SK-N-DZ (cell line): ENCODE data around the gene ANKUB1.

Source experiments
- DNase-seq: peaks from one replicate; pipeline ENCODE4 v3.0.0-alpha.2; 2015; ENCODE audit warnings: low spot score

The ANKUB1 gene

GRCh38 chr3:149810846-149811245 lies 18.5 kb upstream of the ANKUB1 start:
- DNase-seq: no peak

DNA sequence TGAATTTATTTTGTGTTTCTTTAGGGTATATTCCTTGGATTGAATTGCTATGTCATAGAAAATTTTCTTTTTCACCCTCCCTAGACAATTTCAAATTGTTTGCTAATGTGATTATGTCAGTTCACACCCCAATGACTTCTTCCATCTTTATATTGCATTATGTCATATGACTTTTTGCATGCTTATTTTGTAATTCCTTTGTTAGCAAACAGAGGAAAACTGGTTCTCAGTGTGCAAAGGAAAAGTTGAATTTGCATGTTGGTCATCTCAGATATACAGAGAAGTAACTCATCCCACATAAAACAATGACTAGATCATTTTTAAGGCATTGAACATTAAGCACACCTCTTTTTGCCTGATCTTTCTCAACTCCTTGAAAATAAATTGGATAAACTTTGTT lies 17.3 kb upstream of the ANKUB1 start:
- no peak for DNase-seq

DNA sequence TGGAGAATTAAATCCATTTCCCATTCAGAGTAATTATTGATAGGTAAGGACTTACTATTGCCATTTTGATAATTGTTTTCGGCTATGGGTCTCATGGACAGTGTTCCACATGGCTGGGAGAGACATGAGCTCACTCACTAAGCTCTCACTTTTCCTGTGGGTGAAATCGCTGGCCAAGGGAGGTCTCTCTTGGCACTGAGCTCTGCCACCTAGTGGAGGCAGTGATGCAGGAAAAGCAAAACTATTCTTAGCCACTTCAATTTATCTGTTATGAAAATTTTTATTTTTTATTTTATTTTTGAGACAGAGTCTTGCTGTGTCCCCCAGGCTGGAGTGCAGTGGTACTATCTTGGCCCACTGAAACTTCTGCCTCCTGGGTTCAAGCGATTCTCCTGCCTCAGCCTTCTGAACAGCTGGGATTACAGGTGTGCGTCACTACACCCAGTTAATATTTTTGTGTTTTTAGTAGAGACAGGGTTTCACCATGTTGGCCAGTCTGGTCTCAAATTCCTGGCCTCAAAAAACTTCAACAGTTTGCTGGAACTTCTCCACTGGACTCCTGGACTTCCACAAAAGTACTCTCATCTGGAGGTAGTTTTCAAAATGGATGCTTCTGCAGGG lies 16.0 kb upstream of the ANKUB1 start:
- DNase-seq: peak; percentile 69

GRCh38 chr3:149806171-149806778 lies 13.9 kb upstream of the ANKUB1 start:
- DNase-seq: no peak

DNA sequence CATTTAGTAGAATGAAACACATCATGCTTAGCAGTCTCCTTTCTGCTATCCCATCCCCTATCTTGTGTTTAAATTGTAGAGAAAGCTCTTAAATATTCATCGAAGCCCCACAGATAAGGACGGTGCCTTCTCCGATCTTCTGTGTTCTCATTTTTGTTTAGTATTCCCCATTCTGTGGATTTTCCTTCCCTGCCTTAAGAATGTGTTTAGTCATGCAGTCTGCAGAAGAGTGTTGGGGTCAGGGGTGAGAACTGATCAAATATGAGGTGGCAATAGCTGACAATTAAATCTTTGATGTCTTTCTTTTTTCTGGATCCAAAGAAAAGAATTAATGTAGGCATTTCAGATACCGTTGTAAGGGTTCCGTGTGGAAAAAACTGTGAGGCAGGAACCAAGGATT lies 9.3 kb upstream of the ANKUB1 start:
- DNase-seq: no peak

DNA sequence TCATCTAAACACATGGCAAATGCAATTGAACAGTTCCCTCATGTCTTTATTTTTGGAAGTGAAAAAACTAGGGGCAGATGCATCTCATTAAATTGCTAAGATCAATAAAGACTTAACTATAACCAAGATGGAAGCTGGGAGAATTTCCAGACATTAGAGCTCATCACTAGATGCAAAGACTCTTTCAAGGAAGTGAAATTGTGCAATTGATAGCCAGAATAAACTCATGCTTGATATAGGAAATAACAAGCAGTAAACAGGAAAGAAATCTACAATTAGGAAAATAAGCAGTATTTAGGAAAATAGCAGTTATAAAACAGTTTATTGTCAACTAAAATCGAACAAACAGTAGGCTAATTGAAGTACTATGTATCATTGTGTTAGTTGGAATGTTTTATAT lies 8.8 kb upstream of the ANKUB1 start:
- no peak for DNase-seq

GRCh38 chr3:149800693-149801092 lies 8.3 kb upstream of the ANKUB1 start:
- DNase-seq: no peak

- no peak for DNase-seq
Observed at GRCh38 chr3:149796026-149796425, 3.7 kb upstream of the ANKUB1 start.

DNA sequence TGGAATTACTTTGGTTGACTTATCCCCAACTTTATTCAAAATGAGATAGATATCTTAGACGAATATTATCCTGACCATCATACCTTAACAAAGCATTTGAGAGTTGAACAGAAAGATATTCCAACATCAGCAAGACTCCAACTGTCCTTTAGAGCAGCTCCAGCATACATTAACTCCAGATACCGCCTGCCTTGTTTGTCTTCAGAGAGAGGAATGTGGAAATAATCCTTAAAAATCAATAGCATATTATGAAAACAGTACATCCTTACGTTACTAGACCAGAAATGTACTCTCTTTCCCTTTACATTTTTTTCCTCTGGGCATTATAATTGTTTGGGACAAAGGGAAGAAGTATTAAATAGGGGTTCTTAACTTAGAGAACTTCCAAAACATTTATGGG lies 1.7 kb downstream of the ANKUB1 start:
- no peak for DNase-seq

DNA sequence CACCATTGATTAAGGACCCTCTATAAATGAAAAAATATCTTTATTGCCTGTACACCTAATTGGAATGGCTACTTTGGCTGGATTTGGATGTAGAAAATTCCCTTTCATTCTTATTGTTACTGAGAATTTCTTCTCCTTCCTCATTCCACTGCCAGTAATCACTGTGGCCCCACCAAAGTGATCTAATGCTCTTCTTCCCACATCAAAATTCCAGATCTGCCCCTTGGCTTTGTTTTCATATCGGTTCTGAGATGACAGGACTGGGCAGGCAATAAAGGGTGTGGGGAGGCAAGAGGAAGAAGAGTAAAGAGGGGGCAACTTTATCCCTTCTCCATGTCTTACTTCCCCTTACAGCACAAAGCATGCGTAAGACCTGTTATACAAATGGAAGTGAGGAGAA lies 2.1 kb downstream of the ANKUB1 start:
- DNase-seq: no peak

DNA sequence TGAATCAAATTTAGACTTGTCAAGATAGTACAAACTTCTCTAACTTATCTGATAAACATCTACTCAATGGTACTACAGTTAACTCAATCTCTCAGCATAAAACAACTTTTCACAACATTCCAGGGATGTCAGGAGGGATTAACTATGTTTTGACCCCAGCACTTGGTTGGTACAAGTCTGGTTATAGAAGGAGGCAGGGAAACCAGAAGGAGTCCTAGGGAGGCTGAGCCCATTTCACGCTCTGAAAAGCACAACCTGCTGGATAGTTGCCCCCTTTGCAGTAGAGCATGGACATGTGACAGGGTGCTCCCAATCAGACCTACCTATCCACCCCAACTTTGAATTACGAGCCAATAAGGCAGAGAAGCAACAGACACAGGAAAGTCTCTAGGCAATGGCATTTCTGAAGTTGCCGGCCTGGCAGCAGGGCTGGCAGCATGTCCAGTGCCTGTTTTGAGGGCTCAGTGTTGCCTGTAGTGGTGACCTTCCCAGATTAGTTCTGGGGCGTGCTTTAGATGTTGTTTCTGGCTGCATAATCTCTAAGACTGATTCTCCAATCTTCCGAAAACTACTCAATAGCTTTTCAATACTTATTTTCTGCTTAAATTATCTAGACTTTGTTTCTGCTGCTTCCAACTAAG lies 8.2 kb downstream of the ANKUB1 start:
- no peak for DNase-seq

- no peak for DNase-seq
Observed at GRCh38 chr3:149783576-149783975, 8.8 kb downstream of the ANKUB1 start.

DNA sequence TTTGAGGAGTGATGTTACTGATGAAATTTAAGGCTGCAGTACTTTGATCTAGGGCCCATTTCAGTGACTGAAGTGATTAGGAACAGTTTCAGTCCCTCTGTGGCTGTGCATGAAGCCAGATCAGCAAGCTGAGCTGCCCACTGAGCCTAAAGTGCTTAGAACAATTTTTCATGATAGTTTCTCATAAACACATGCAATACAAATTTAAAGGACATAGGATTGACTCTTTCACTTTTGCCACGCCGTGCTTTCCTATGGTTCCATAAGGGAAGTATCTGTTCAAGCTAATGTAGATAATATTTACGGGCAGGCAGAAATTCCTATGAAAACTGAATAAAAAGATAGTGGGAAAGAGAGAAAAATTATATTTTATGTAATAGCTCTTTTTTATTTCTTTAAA lies 10.6 kb downstream of the ANKUB1 start:
- no peak for DNase-seq

DNA sequence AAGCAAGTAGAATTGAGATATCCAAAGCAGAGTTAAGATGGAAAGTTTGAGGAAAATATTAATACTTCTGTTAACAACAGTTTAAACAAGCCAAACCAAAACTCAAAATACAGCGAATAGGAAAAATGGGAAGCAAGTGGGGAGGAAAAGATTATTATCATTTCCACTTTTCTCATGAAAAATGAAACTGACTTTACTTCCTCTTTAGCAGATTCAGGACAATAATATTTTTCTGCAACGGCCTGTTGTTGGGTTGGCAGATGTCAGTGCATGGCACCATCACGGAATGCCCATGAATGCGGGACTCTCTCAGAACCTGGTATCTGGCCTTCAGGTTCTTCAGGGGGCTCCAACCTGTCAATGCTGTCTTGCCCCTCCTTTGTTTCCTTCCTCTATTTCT lies 11.1 kb downstream of the ANKUB1 start:
- DNase-seq: no peak

- no peak for DNase-seq
Observed at GRCh38 chr3:149777414-149778214, 14.7 kb downstream of the ANKUB1 start.

- no peak for DNase-seq
Observed at GRCh38 chr3:149776170-149776569, 16.2 kb downstream of the ANKUB1 start.

GRCh38 chr3:149772861-149773260 lies 19.5 kb downstream of the ANKUB1 start:
- no peak for DNase-seq

DNA sequence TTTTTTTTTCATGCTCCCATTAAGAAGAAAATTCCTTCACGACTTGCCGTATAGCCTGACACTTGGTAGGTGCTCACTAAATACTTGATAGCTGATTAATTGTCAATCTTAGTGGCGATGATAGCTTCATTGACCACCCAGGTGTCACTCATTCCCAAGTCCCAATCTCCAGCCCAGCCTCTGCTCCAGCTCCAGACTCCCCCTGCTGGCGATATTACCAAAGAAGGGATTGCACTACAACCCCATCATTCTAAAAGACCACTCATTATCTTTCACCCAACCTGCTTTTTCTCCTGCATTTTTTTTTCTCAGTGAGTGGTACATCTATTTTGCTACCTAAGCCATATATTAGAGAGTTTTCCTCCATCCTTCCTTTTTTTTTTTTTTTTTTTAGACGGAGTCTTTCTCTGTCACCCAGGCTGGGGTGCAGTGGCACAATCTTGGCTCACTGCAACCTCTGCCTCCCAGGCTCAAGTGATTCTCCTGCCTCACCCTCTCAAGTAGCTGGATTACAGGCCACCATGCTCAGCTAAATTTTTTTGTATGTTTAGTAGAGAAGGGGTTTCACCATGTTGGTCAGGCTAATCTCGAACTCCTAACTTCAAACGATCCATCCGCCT lies 20.6 kb downstream of the ANKUB1 start:
- peak; percentile 48 for DNase-seq

- DNase-seq: no peak
Observed at GRCh38 chr3:149770246-149770645, 22.1 kb downstream of the ANKUB1 start.

GRCh38 chr3:149768704-149769103 lies 23.6 kb downstream of the ANKUB1 start:
- no peak for DNase-seq

GRCh38 chr3:149767720-149768119 lies 24.6 kb downstream of the ANKUB1 start:
- DNase-seq: no peak

- DNase-seq: no peak
Observed at GRCh38 chr3:149765762-149766334, 26.5 kb downstream of the ANKUB1 start.
